ENCODE data around the gene SSBP4. TPM values are rescaled to one million over a fixed set of nuclear protein-coding genes. Genes with fewer than 3 reads are reported as not detected.

Gene SSBP4
- total RNA-seq, 2 experiments from 2014 or later, result 198 to 204 TPM

DNA sequence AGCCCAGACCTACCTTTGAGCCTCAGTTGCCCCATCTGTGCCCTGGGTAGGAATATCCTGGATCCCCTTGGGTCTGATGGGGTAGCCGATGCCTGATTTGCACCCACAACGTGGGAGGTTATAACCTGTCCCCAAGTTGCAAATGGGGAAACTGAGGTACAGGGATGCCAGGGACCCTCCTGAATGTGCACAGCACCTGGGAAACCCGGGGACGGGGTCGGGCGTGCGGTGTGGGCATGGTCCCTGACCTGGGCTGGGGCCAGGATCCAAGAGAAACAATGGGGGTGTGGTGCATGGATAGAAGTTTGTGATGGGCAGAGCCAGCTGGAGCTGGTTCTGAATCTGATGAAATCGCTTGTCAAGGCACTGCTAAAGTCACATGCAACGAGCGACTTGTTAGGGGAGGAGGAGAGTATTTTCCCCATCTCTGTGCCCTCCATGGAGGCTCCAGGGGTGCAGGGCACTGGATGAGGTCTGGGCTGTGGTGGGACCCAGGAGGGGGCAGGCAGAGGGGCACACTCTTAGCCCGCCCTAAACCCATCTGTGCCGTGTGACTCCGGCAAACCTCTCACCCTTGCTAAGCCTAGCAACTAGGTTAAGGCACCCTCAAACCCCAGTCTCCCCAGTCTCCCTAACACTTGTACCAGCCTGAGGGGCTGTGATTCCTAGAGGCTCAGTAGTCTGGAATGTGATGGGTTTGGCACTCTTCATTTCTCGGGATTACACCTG, 32.5 kb upstream of the SSBP4 start:
- H3K27me3 Mint-ChIP-seq (ENCODE audit: low read depth), result peaks cover 43% of the 10 kb centered on the region
- no peaks in the 10 kb centered on the region for H3K36me3 Mint-ChIP-seq (ENCODE audit: low read depth)
- POLR2A ChIA-PET, result no interaction called here
- H3K9me3 Mint-ChIP-seq (ENCODE audit: insufficient read depth), result no peaks in the 10 kb centered on the region
- H3K4me3 Mint-ChIP-seq, result no peak overlapping the region
- no peak overlapping the region for H3K27ac Mint-ChIP-seq
- DNase-seq (no peak), ATAC-seq (no peak)
- CTCF ChIA-PET, result interaction anchor here (1.9 to 8.0 kb wide), 4 partner anchors 13 to 109 kb away, joined by 8 to 122 read pairs (median 35); partner anchors contain the start of gene IQCN
- H3K4me1 Mint-ChIP-seq (ENCODE audit: low read depth), result peaks cover 14% of the 10 kb centered on the region

DNA sequence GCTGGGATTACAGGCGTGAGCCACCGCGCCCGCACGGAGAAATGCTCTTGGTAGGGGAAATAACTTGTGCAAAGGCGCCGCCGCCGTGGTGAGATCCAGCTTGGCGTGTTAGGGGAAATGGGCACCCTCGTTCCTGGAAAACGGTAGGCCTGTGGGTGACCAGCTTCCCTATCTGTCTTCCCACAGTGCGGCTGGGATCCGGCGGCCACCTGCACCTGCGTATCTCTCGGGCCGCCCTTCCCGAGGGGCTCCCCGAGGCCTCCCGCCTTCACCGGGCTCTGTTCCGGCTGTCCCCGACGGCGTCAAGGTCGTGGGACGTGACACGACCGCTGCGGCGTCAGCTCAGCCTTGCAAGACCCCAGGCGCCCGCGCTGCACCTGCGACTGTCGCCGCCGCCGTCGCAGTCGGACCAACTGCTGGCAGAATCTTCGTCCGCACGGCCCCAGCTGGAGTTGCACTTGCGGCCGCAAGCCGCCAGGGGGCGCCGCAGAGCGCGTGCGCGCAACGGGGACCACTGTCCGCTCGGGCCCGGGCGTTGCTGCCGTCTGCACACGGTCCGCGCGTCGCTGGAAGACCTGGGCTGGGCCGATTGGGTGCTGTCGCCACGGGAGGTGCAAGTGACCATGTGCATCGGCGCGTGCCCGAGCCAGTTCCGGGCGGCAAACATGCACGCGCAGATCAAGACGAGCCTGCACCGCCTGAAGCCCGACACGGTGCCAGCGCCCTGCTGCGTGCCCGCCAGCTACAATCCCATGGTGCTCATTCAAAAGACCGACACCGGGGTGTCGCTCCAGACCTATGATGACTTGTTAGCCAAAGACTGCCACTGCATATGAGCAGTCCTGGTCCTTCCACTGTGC, 30.9 kb upstream of the SSBP4 start:
- ChIA-PET CTCF (interaction anchor here (0.6 to 8.0 kb wide), 42 partner anchors 8 to 208 kb away, joined by 3 to 122 read pairs (median 5); partner anchors contain the start of genes IQCN, LRRC25, LSM4 and SSBP4), POLR2A (interaction anchor here (0.9 to 1.8 kb wide), 6 partner anchors 23 to 133 kb away, joined by 3 to 5 read pairs (median 4); partner anchors contain the start of gene JUND)
- peak overlapping the region; percentile 58 for H3K4me3 Mint-ChIP-seq
- H3K27me3 Mint-ChIP-seq (ENCODE audit: low read depth), result peaks cover 46% of the 10 kb centered on the region
- no peaks in the 10 kb centered on the region for H3K9me3 Mint-ChIP-seq (ENCODE audit: insufficient read depth)
- H3K36me3 Mint-ChIP-seq (ENCODE audit: low read depth), result no peaks in the 10 kb centered on the region
- peak; percentile 90 for ATAC-seq
- H3K27ac Mint-ChIP-seq, result no peak overlapping the region
- peak; percentile 83 for DNase-seq
- H3K4me1 Mint-ChIP-seq (ENCODE audit: low read depth), result peaks cover 18% of the 10 kb centered on the region

DNA sequence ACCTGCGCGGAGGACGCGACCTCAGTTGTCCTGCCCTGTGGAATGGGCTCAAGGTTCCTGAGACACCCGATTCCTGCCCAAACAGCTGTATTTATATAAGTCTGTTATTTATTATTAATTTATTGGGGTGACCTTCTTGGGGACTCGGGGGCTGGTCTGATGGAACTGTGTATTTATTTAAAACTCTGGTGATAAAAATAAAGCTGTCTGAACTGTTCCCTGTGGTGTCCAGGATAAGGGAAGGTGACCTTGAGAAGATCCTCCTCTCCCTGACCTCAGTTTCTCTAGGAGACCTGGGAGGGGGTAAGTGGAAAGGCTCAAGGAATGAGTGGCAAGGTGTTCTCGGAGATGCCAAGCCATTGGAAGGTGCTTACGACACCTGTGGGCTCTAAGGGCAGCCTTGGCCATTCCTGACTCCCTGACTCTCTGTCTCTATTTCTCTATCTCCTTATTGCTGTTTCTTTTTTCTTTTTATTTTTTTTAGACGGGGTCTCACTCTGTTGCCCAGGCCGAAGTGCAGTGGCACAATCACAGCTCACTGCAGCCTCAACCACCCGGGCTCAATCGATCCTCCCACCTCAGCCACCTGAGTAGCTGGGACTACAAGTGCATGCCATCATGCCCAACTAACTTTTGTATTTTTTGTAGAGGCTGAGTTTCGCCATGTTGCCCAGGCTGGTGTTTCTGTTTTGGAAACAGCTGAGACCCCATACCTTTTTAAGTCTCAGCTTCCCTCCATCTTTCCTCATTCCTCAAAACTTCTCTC, 30.1 kb upstream of the SSBP4 start:
- DNase-seq (no peak), ATAC-seq (no peak)
- Mint-ChIP-seq H3K4me1 (ENCODE audit: low read depth) (peaks cover 18% of the 10 kb centered on the region), H3K36me3 (ENCODE audit: low read depth) (no peaks in the 10 kb centered on the region), H3K27ac (no peak overlapping the region), H3K4me3 (no peak overlapping the region), H3K9me3 (ENCODE audit: insufficient read depth) (no peaks in the 10 kb centered on the region), H3K27me3 (ENCODE audit: low read depth) (peaks cover 48% of the 10 kb centered on the region)
- CTCF ChIA-PET, result interaction anchor here (0.6 to 8.0 kb wide), 28 partner anchors 9 to 180 kb away, joined by 3 to 122 read pairs (median 8); partner anchors contain the start of genes IQCN, LRRC25, LSM4 and SSBP4
- POLR2A ChIA-PET, result interaction anchor here (0.8 to 1.8 kb wide), 6 partner anchors 25 to 132 kb away, joined by 3 to 5 read pairs (median 3); partner anchors contain the start of gene JUND

DNA sequence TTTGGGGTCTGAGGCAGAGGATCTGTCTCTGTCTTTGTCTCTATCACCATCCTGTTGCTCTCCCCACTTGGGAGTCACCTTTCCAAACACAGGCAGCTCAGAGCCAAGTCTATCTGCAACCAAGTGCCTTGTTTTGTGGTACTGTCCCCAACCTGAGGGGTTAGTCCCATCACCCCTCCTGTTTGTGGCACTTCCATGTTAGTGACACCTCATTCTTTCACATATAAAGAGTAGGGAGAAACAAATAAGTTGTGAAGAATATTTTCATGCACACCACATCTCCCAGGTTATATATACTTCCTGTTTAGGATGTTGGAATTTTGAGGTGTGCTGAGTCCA, 29.5 kb upstream of the SSBP4 start:
- no peak for ATAC-seq
- H3K9me3 Mint-ChIP-seq (ENCODE audit: insufficient read depth), result no peaks in the 10 kb centered on the region
- H3K27ac Mint-ChIP-seq, result no peak overlapping the region
- no peak overlapping the region for H3K4me3 Mint-ChIP-seq
- CTCF ChIA-PET, result interaction anchor here (0.7 to 8.0 kb wide), 13 partner anchors 9 to 112 kb away, joined by 3 to 122 read pairs (median 9); partner anchors contain the start of genes IQCN and SSBP4
- no peaks in the 10 kb centered on the region for H3K36me3 Mint-ChIP-seq (ENCODE audit: low read depth)
- POLR2A ChIA-PET, result interaction anchor here (0.6 to 1.6 kb wide), 4 partner anchors 24 to 170 kb away, joined by 3 to 4 read pairs (median 3); partner anchors contain the start of gene JUND
- DNase-seq, result no peak
- peaks cover 46% of the 10 kb centered on the region for H3K27me3 Mint-ChIP-seq (ENCODE audit: low read depth)
- H3K4me1 Mint-ChIP-seq (ENCODE audit: low read depth), result peaks cover 18% of the 10 kb centered on the region

DNA sequence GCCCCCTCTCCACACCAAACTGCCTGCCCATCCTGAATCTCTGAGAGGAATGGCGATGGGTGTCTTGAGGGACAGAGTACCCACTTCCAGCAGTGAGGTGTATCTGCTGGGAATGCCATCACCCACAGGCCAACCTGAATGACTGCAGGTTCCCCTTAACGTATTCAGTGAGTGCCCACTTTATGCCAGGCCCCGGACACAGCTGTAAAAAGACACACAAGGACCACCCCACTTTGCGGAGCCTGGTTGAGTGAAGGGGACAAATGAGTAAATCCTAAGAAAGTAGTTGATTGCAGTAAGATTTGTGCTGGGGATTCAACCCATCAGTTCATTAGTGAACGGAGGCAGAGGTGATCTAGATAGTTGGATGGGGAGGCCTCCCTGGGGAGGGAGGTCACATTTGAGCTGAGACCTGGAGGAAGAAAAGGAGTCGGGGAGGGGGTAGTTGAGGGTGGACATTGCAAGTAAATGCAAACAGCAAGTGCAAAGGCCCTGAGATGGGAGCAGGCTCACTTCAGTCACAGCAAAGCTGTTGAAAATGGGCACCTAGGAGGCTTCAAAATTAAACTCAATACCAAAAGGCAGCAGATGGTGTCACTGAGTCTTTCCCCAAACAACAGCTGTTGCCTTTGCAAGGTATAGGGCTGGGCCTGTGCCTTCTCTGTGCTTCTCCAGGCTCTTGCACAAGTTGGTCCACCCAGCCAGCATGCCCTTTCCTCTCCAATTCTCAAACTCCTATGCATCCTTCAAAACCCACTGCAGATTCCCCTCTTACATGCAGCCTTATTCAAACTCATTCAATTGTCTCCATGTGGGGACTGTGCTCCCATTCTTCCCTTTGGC, 28.9 kb upstream of the SSBP4 start:
- DNase-seq (no peak), ATAC-seq (no peak)
- H3K9me3 Mint-ChIP-seq (ENCODE audit: insufficient read depth), result no peaks in the 10 kb centered on the region
- H3K4me1 Mint-ChIP-seq (ENCODE audit: low read depth), result peaks cover 18% of the 10 kb centered on the region
- H3K4me3 Mint-ChIP-seq, result no peak overlapping the region
- peaks cover 45% of the 10 kb centered on the region for H3K27me3 Mint-ChIP-seq (ENCODE audit: low read depth)
- ChIA-PET CTCF (interaction anchor here (0.6 to 8.0 kb wide), 9 partner anchors 10 to 113 kb away, joined by 3 to 122 read pairs (median 17); partner anchors contain the start of gene IQCN), POLR2A (interaction anchor here (0.6 to 0.8 kb wide), 2 partner anchors 23 to 170 kb away, joined by 3 to 4 read pairs; no protein-coding TSS in a partner anchor)
- H3K27ac Mint-ChIP-seq, result no peak overlapping the region
- no peaks in the 10 kb centered on the region for H3K36me3 Mint-ChIP-seq (ENCODE audit: low read depth)

DNA sequence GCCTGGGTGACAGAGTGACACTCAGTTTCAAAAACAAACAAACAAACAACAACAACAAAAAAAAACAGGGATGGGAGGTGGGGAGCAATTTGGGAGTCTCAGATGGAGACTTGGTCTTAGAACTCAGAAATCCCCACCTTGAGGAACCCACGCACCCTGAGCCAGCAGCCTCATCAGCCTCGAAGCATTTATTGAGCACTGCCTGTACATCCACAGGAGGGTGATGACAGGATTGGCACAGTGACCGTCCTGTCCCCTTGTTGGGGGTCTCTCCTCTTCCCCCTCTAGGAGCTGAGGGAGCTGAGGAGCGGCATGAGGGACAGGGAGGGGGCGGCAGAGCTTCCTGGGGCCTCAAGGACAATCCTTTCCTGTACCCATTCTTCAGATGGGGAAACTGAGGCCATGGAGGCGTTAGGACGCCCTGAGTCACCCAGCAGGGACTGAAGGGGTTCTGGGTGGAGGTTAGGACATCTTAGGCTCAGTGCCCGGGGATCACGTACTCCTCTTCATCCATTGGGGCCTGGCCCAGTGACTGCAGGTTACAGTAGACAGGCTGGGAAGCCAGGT, 27.6 kb upstream of the SSBP4 start:
- POLR2A ChIA-PET, result interaction anchor here (0.5 to 0.8 kb wide), 2 partner anchors 31 to 110 kb away, joined by 3 read pairs; no protein-coding TSS in a partner anchor

DNA sequence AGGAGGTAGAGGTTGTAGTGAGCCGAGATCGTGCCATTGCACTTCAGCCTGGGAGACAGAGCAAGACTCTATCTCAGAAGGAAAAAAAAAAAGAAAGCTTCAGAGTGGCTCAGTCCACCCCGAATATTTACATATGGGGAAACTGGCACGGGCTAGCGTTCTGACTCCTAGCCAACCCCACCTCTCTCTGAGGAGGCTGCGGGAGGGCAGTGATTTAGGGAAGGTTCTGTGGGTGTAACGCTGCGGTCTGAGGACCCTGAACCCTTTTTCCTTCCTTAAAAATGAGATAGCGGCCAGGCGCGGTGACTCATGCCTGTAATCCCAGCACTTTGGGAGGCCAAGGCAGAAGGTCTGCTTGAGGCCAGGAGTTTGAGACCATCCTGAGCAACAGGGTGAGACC, 26.8 kb upstream of the SSBP4 start:
- ChIA-PET CTCF (interaction anchor here (1.0 to 8.0 kb wide), 2 partner anchors 20 to 48 kb away, joined by 3 to 122 read pairs; no protein-coding TSS in a partner anchor), POLR2A (interaction anchor here (0.8 to 1.7 kb wide), 3 partner anchors 9 to 111 kb away, joined by 3 to 5 read pairs (median 3); no protein-coding TSS in a partner anchor)
- Mint-ChIP-seq H3K9me3 (ENCODE audit: insufficient read depth) (no peaks in the 10 kb centered on the region), H3K36me3 (ENCODE audit: low read depth) (no peaks in the 10 kb centered on the region), H3K4me1 (ENCODE audit: low read depth) (peaks cover 15% of the 10 kb centered on the region), H3K4me3 (no peak overlapping the region), H3K27me3 (ENCODE audit: low read depth) (peaks cover 36% of the 10 kb centered on the region), H3K27ac (no peak overlapping the region)
- ATAC-seq (no peak), DNase-seq (no peak)

More for the DNA sequence above, 27.6 kb upstream of the SSBP4 start:
- CTCF ChIA-PET, result interaction anchor here (5.5 to 8.0 kb wide), 2 partner anchors 20 to 114 kb away, joined by 55 to 122 read pairs; partner anchors contain the start of gene IQCN
- no peak for DNase-seq
- Mint-ChIP-seq H3K27ac (no peak overlapping the region), H3K36me3 (ENCODE audit: low read depth) (no peaks in the 10 kb centered on the region), H3K27me3 (ENCODE audit: low read depth) (peaks cover 38% of the 10 kb centered on the region), H3K4me3 (no peak overlapping the region), H3K9me3 (ENCODE audit: insufficient read depth) (no peaks in the 10 kb centered on the region), H3K4me1 (ENCODE audit: low read depth) (peaks cover 18% of the 10 kb centered on the region)
- ATAC-seq, result no peak

DNA sequence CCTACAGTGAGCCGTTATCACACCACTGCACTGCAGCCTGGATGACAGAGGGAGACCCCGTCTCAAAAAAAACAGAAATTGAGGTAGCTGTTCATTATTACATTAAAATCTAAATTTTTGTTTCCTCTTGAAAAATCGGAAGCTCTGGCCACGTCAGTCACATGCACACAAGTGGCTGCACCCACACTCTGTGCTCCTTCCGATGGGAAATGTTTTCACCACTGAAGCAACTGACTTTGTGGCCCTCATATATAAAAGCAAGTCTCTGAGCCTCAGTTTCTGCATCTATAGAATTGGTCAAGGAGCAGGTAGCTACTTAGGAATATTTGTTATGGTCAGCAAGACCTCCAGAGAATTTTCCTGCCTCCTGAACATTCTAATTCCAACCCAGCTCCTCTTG, 26.3 kb upstream of the SSBP4 start:
- ATAC-seq (no peak), DNase-seq (no peak)
- Mint-ChIP-seq H3K4me3 (no peak overlapping the region), H3K27ac (no peak overlapping the region), H3K27me3 (ENCODE audit: low read depth) (peaks cover 36% of the 10 kb centered on the region), H3K4me1 (ENCODE audit: low read depth) (peaks cover 15% of the 10 kb centered on the region), H3K36me3 (ENCODE audit: low read depth) (no peaks in the 10 kb centered on the region), H3K9me3 (ENCODE audit: insufficient read depth) (no peaks in the 10 kb centered on the region)
- ChIA-PET CTCF (interaction anchor here (1.0 to 8.0 kb wide), 2 partner anchors 19 to 49 kb away, joined by 3 to 122 read pairs; no protein-coding TSS in a partner anchor), POLR2A (interaction anchor here (1.1 to 1.7 kb wide), 2 partner anchors 10 to 19 kb away, joined by 3 to 5 read pairs; no protein-coding TSS in a partner anchor)

DNA sequence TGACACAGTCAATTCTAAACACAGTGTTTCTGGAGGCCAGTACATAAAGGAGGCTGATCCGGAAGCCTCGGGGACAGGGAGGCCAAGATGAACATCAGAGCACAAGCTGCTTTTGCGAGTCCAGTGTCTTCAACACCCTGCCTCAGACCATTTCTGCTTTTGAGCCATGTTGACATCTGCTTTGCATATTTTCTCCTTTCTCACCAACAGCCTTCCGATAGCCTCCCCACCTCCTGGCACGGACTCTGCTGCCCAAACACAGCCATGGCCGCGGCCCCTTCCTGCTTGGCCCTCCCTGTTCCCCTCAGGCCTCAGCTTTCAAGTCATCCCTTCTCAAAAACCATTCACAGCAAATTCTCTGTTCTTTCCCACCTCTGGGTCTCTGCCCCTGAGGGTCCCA, 25.4 kb upstream of the SSBP4 start:
- Mint-ChIP-seq H3K36me3 (ENCODE audit: low read depth) (no peaks in the 10 kb centered on the region), H3K4me1 (ENCODE audit: low read depth) (peaks cover 9% of the 10 kb centered on the region), H3K27me3 (ENCODE audit: low read depth) (peaks cover 35% of the 10 kb centered on the region), H3K27ac (no peak overlapping the region), H3K4me3 (no peak overlapping the region), H3K9me3 (ENCODE audit: insufficient read depth) (no peaks in the 10 kb centered on the region)
- CTCF ChIA-PET, result interaction anchor here (1.1 kb wide), 1 partner anchor 16 kb away, joined by 3 read pairs; no protein-coding TSS in a partner anchor
- POLR2A ChIA-PET, result interaction anchor here (1.7 kb wide), 1 partner anchor 10 kb away, joined by 5 read pairs; no protein-coding TSS in a partner anchor
- DNase-seq, result no peak
- ATAC-seq, result no peak

Data from activated CD8-positive, alpha-beta T cell treated with anti-CD3 and anti-CD28 coated beads, Interleukin-2, amount 10 ng/mL, durations not matched to agents 7 days and 5 days (primary cell).